HG02938 (cell line): ENCODE results near the gene TBC1D1.

ENCODE experiments used
- ATAC-seq: cut with Tn5 transposase; IDR thresholded peaks from one replicate; pipeline ENCODE4 v1.9.1; 2021; ENCODE audit warnings: mild to moderate bottlenecking, moderate library complexity; ENCODE audit not compliant: unreplicated experiment

TBC1D1 gene

GRCh38 chr4:37890801-37891259, at the start of gene TBC1D1:
Gene TBC1D1, plus strand, starts transcription at chr4:37891084. Its CDS starts 11,012 bp downstream, at chr4:37902096.
- ATAC-seq = peak; percentile 17

GRCh38 chr4:37844204-37844603, 46.7 kb upstream of the TBC1D1 start:
- no peak for ATAC-seq

GRCh38 chr4:37845201-37845600, 45.7 kb upstream of the TBC1D1 start:
- ATAC-seq = no peak

GRCh38 chr4:37847311-37847884, 43.5 kb upstream of the TBC1D1 start:
- no peak for ATAC-seq

- ATAC-seq = no peak
Observed at GRCh38 chr4:37852376-37852775, 38.5 kb upstream of the TBC1D1 start.

- ATAC-seq = no peak
Observed at GRCh38 chr4:37858112-37858511, 32.8 kb upstream of the TBC1D1 start.

GRCh38 chr4:37858872-37859271, 32.0 kb upstream of the TBC1D1 start:
- no peak for ATAC-seq

- ATAC-seq = no peak
Observed at GRCh38 chr4:37860266-37860665, 30.6 kb upstream of the TBC1D1 start.

GRCh38 chr4:37862961-37863360, 27.9 kb upstream of the TBC1D1 start:
- no peak for ATAC-seq

- ATAC-seq = no peak
Observed at GRCh38 chr4:37864786-37865185, 26.1 kb upstream of the TBC1D1 start.

GRCh38 chr4:37865450-37865849, 25.4 kb upstream of the TBC1D1 start:
- no peak for ATAC-seq

GRCh38 chr4:37867102-37867501, 23.8 kb upstream of the TBC1D1 start:
- ATAC-seq = no peak

GRCh38 chr4:37868238-37868637, 22.6 kb upstream of the TBC1D1 start:
- ATAC-seq = no peak

- no peak for ATAC-seq
Observed at GRCh38 chr4:37872310-37872988, 18.4 kb upstream of the TBC1D1 start.

- ATAC-seq = no peak
Observed at GRCh38 chr4:37873386-37873785, 17.5 kb upstream of the TBC1D1 start.

GRCh38 chr4:37876156-37876555, 14.7 kb upstream of the TBC1D1 start:
- no peak for ATAC-seq

GRCh38 chr4:37879365-37879764, 11.5 kb upstream of the TBC1D1 start:
- no peak for ATAC-seq

- no peak for ATAC-seq
Observed at GRCh38 chr4:37881811-37882210, 9.1 kb upstream of the TBC1D1 start.

- ATAC-seq = no peak
Observed at GRCh38 chr4:37882665-37883296, 8.1 kb upstream of the TBC1D1 start.

GRCh38 chr4:37884855-37885487, 5.9 kb upstream of the TBC1D1 start:
- ATAC-seq = no peak

GRCh38 chr4:37885496-37885895, 5.4 kb upstream of the TBC1D1 start:
- ATAC-seq = no peak
